ENCODE data around the gene FAM174C.

GRCh38 chr19:1274852-1275259 is 474 bp upstream of the FAM174C start:
- no peak for TF ChIP-seq CTCF (IDR thresholded peaks at IDR 0.05)
- TF ChIP-seq POLR2A (IDR thresholded peaks at IDR 0.05), result no peak
